ENCODE data around the gene RLF. TPM values are rescaled to one million over a fixed set of nuclear protein-coding genes. Genes with fewer than 3 reads are reported as not detected.

The RLF gene
- polyA plus RNA-seq, 1 donor (not counting 4 experiments of a cell fraction or from before 2014, with no cell fraction given) = 10.7 TPM

DNA sequence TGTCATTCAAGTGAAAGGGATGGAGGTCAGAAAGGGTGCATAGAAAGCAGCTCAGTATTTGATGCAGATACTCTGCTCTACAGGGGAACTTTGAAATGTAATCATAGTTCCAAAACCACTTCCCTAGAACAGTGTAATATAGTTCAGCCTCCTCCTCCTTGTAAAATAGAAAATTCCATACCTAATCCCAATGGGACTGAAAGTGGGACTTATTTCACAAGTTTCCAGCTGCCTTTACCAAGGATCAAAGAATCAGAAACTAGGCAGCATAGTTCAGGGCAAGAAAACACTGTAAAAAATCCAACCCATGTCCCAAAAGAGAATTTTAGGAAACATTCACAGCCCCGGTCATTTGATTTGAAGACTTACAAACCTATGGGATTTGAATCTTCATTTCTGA, 78.4 kb downstream of the RLF start:
- no peak overlapping the region for H2AFZ ChIP-seq (ENCODE audit: control insufficient read depth, low read length)
- H3K4me1 ChIP-seq (ENCODE audit: control insufficient read depth, extremely low read depth, insufficient read depth, low read length) = peaks cover 16% of the 10 kb centered on the region
- no peak overlapping the region for H3K4me2 ChIP-seq (ENCODE audit: control insufficient read depth, extremely low read depth, insufficient read depth, low read depth, low read length)
- H3K27me3 ChIP-seq (ENCODE audit: control insufficient read depth, extremely low read depth, insufficient read depth, low read length) = no peaks in the 10 kb centered on the region
- H3K9ac ChIP-seq (ENCODE audit: control insufficient read depth, extremely low read depth, insufficient read depth, low read length) = no peak overlapping the region
- TF ChIP-seq, protein P1, sequence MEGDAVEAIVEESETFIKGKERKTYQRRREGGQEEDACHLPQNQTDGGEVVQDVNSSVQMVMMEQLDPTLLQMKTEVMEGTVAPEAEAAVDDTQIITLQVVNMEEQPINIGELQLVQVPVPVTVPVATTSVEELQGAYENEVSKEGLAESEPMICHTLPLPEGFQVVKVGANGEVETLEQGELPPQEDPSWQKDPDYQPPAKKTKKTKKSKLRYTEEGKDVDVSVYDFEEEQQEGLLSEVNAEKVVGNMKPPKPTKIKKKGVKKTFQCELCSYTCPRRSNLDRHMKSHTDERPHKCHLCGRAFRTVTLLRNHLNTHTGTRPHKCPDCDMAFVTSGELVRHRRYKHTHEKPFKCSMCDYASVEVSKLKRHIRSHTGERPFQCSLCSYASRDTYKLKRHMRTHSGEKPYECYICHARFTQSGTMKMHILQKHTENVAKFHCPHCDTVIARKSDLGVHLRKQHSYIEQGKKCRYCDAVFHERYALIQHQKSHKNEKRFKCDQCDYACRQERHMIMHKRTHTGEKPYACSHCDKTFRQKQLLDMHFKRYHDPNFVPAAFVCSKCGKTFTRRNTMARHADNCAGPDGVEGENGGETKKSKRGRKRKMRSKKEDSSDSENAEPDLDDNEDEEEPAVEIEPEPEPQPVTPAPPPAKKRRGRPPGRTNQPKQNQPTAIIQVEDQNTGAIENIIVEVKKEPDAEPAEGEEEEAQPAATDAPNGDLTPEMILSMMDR (optimal IDR thresholded peaks at IDR 0.05 in 1 of 3, IDR thresholded peaks at IDR 0.05 in 1 of 3, conservative IDR thresholded peaks at IDR 0.05 in 1 of 3; ENCODE audit: extremely low read depth in 1 of 3, insufficient read depth in 2 of 3, low read length in 3 of 3) = no peak
- no peak for TF ChIP-seq EZH2 (IDR thresholded peaks at IDR 0.05; ENCODE audit: low read length)
- peaks cover 4 to 13% of the 10 kb centered on the region in 2 experiments for H3K36me3 ChIP-seq (ENCODE audit: control insufficient read depth in 2 of 2, extremely low read depth in 1 of 2, insufficient read depth in 2 of 2, low read length in 2 of 2)
- no peaks in the 10 kb centered on the region for H3K79me2 ChIP-seq (ENCODE audit: control insufficient read depth, insufficient read depth, low read length)
- DNase-seq (ENCODE audit: low read depth, low spot score) = no peak
- H3K9me3 ChIP-seq (ENCODE audit: control insufficient read depth, low read depth, low read length) = no peaks in the 10 kb centered on the region
- H3K4me3 ChIP-seq (ENCODE audit: control insufficient read depth in 2 of 3, extremely low read depth in 1 of 3, insufficient read depth in 2 of 3, low read depth in 1 of 3, low read length in 3 of 3) = no peak overlapping the region
- no peak for FAIRE-seq
- dilution Hi-C loops (cut with MboI; ENCODE audit: extremely low pct_ligation_motif_present, low sequenced_read_pairs) = no loop called here
- no peak overlapping the region for H3K27ac ChIP-seq (ENCODE audit: control insufficient read depth, insufficient read depth, low read length)
- H4K20me1 ChIP-seq (ENCODE audit: control insufficient read depth, extremely low read depth, insufficient read depth, low read length) = no peaks in the 10 kb centered on the region
- no peaks in the 10 kb centered on the region for H3K9me1 ChIP-seq (ENCODE audit: control insufficient read depth, extremely low read depth, insufficient read depth, low read length)

DNA sequence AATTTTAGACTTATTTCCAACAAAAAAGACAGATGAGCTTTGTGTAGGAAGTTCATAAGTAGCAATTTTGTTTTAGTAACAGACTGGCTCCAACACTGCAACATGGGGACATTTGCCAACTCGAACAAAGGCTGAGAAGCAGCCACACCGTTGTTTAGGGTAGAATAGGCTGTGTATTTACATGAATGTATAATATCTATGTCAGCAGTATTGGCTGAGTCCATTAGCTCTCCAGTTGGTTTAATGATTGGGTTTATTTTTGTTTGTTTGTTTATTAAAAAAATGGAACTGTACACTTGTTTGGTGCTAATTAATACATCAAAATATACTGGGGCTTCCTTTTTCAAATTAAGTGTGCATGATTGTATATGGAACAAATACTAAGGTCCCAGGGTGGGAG, 79.2 kb downstream of the RLF start:
- no peak for FAIRE-seq
- H3K4me2 ChIP-seq (ENCODE audit: control insufficient read depth, extremely low read depth, insufficient read depth, low read depth, low read length) = no peak overlapping the region
- H3K27ac ChIP-seq (ENCODE audit: control insufficient read depth, insufficient read depth, low read length) = no peak overlapping the region
- H2AFZ ChIP-seq (ENCODE audit: control insufficient read depth, low read length) = no peak overlapping the region
- no peaks in the 10 kb centered on the region for H3K9me3 ChIP-seq (ENCODE audit: control insufficient read depth, low read depth, low read length)
- DNase-seq (ENCODE audit: low read depth, low spot score) = no peak
- no peaks in the 10 kb centered on the region for H3K79me2 ChIP-seq (ENCODE audit: control insufficient read depth, insufficient read depth, low read length)
- H3K4me1 ChIP-seq (ENCODE audit: control insufficient read depth, extremely low read depth, insufficient read depth, low read length) = peaks cover 22% of the 10 kb centered on the region
- H3K36me3 ChIP-seq (ENCODE audit: control insufficient read depth in 2 of 2, extremely low read depth in 1 of 2, insufficient read depth in 2 of 2, low read length in 2 of 2) = peaks cover 4 to 13% of the 10 kb centered on the region in 2 experiments
- H3K4me3 ChIP-seq (ENCODE audit: control insufficient read depth in 2 of 3, extremely low read depth in 1 of 3, insufficient read depth in 2 of 3, low read depth in 1 of 3, low read length in 3 of 3) = no peak overlapping the region
- dilution Hi-C loops (cut with MboI; ENCODE audit: extremely low pct_ligation_motif_present, low sequenced_read_pairs) = no loop called here
- no peaks in the 10 kb centered on the region for H3K9me1 ChIP-seq (ENCODE audit: control insufficient read depth, extremely low read depth, insufficient read depth, low read length)
- H3K9ac ChIP-seq (ENCODE audit: control insufficient read depth, extremely low read depth, insufficient read depth, low read length) = no peak overlapping the region
- H3K27me3 ChIP-seq (ENCODE audit: control insufficient read depth, extremely low read depth, insufficient read depth, low read length) = no peaks in the 10 kb centered on the region
- H4K20me1 ChIP-seq (ENCODE audit: control insufficient read depth, extremely low read depth, insufficient read depth, low read length) = no peaks in the 10 kb centered on the region
- TF ChIP-seq, protein P1 (optimal IDR thresholded peaks at IDR 0.05 in 1 of 3, IDR thresholded peaks at IDR 0.05 in 1 of 3, conservative IDR thresholded peaks at IDR 0.05 in 1 of 3; ENCODE audit: extremely low read depth in 1 of 3, insufficient read depth in 2 of 3, low read length in 3 of 3) = no peak
- no peak for TF ChIP-seq EZH2 (IDR thresholded peaks at IDR 0.05; ENCODE audit: low read length)
